ENCODE data around the gene CACNA1I.

DNA sequence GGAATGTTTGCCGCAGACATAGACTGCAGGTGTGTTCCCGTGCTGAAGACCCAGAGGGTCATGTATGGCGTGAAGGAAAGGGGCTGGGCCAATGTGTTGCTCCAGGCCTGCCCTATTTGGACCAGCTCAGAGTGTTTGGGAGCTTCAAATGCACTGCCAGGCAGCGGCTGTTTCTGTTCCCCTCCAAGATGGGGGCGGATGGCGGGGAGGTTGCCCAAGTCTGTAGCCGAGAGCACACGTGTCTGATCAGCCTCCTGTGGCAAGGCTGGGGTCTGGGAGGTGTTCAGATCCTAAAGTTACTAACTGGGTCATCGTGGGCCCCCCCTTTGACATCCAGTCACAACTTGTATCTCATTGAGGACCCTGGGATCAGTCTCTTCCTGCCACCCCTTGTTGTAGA is 45.5 kb downstream of the CACNA1I start:
- no peak for TF ChIP-seq CTCF (IDR thresholded peaks at IDR 0.05)
- no peak for TF ChIP-seq POLR2A (IDR thresholded peaks at IDR 0.05)
